Duodenal mucosa (tissue), 2 donors: ENCODE measurements around the gene ANO1.

Experiments used
- H3K27ac ChIP-seq: one replicate; pipeline ENCODE4 v1.7.0; 2013; ENCODE audit warnings: low read depth, low read length
- H3K27me3 ChIP-seq, 2 donors: one replicate each; pipeline ENCODE4 v1.7.0; 2013; ENCODE audit warnings: low read length in 2 of 2, control low read depth in 1 of 2; ENCODE audit not compliant: insufficient read depth in 2 of 2, control insufficient read depth in 1 of 2
- H3K36me3 ChIP-seq, 2 donors: one replicate each; pipeline ENCODE4 v1.7.0; 2013; ENCODE audit warnings: low read length in 2 of 2, control low read depth in 1 of 2; ENCODE audit not compliant: insufficient read depth in 2 of 2, control insufficient read depth in 1 of 2
- H3K4me1 ChIP-seq, 2 donors: one replicate each; pipeline ENCODE4 v1.7.0; 2013; ENCODE audit warnings: low read length in 2 of 2, control low read depth in 1 of 2; ENCODE audit not compliant: insufficient read depth in 2 of 2, control insufficient read depth in 1 of 2
- H3K4me3 ChIP-seq, 2 donors: one replicate each; pipeline ENCODE4 v1.7.0; 2013; ENCODE audit warnings: low read length in 2 of 2, low read depth in 1 of 2
- H3K9ac ChIP-seq, 2 donors: one replicate each; pipeline ENCODE4 v1.7.0; 2013; ENCODE audit warnings: low read length in 2 of 2, low read depth in 1 of 2
- H3K9me3 ChIP-seq, 2 donors: one replicate each; pipeline ENCODE4 v1.7.0; 2013; ENCODE audit warnings: low read length in 2 of 2, control low read depth in 1 of 2; ENCODE audit not compliant: control insufficient read depth in 1 of 2

Gene ANO1

DNA sequence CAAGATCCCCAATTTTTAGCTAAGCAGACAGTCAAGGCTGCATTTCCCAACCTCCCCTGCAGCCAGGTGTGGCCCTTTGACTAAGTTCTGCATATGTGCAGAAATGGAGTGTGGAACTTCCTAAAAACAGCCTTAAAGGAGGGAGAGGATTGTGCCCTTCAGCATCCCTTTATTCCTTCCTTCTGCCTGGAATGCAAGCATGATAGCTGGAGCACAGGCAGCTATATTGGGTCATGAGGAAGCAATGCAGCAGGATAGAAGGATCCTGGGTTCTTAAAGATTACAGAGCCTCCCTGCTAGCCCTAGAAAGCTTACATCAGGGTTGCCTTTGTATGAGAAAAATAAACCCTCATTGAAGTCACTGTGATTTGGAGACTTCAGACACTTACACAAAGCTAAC lies 154.9 kb downstream of the ANO1 start:
- no peak overlapping the region for H3K27ac ChIP-seq
- H3K9ac ChIP-seq: no peak overlapping the region
- peaks cover 0 to 9% of the 10 kb centered on the region in 2 donors for H3K4me1 ChIP-seq
- H3K27me3 ChIP-seq: peaks cover 0 to 2% of the 10 kb centered on the region in 2 donors
- no peaks in the 10 kb centered on the region for H3K9me3 ChIP-seq
- no peaks in the 10 kb centered on the region for H3K36me3 ChIP-seq
- H3K4me3 ChIP-seq: no peak overlapping the region

DNA sequence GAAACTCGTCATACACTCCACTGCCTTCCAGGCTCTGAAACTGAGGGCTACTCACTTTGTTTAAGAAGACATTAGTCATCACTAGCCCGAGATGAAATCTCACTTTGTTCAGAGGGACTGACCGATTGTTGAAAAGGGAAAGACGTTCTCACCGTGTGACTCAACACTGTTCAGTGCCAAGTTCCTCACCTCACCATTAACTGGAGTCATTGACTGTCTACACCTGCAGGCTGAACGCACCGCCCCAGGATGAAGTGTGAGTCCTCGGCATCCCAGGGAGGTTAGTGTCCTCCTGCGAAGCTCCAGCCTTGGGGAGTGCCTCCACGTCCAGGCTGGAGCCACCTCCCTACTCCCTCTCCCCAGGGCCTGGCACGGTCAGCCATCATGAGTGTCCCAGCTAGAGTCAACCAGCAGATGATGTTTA lies 155.4 kb downstream of the ANO1 start:
- H3K4me1 ChIP-seq: peaks cover 0 to 9% of the 10 kb centered on the region in 2 donors
- no peak overlapping the region for H3K9ac ChIP-seq
- H3K27me3 ChIP-seq: peaks cover 0 to 2% of the 10 kb centered on the region in 2 donors
- H3K27ac ChIP-seq: no peak overlapping the region
- H3K9me3 ChIP-seq: no peaks in the 10 kb centered on the region
- H3K4me3 ChIP-seq: no peak overlapping the region
- no peaks in the 10 kb centered on the region for H3K36me3 ChIP-seq

GRCh38 chr11:70233962-70234361 lies 155.8 kb downstream of the ANO1 start:
- Histone ChIP-seq H3K4me1 (peaks cover 0 to 9% of the 10 kb centered on the region in 2 donors), H3K36me3 (no peaks in the 10 kb centered on the region), H3K4me3 (no peak overlapping the region), H3K27ac (no peak overlapping the region), H3K9me3 (no peaks in the 10 kb centered on the region), H3K9ac (no peak overlapping the region), H3K27me3 (peaks cover 0 to 2% of the 10 kb centered on the region in 2 donors)
